A673 (cell line): ENCODE measurements around the gene FDX2. TPM values are rescaled to one million over a fixed set of nuclear protein-coding genes. Genes with fewer than 3 reads are reported as not detected.

Experiments
- BruUV-seq: library from RNA; stranded (reverse); fragments of 400-500 nt; replicated peaks from 2 replicates; lab custom pipeline; 2021; lab: Mats Ljungman, UMichigan
- CTCF ChIA-PET: fragments of 300-600 bp; sonication (Branson Sonifier 250); formaldehyde crosslinking; loops from one replicate; lab custom pipeline; 2022; ENCODE audit warnings: antibody characterized with exemption; lab: Charles Lee
- POLR2A ChIA-PET: fragments of 300-600 bp; sonication (Branson Sonifier 250); formaldehyde crosslinking; loops from one replicate; lab custom pipeline; 2022; ENCODE audit warnings: antibody characterized with exemption; ENCODE audit not compliant: low non-redundant PET; lab: Charles Lee
- DNase-seq: peaks from one replicate; pipeline ENCODE4 v3.0.0-alpha.2; 2015; ENCODE audit warnings: low spot score
- H3K27ac ChIP-seq: fragments of 200-600 bp; sonication (generic); 2 replicates; pipeline ENCODE4 v1.5.1; 2016; ENCODE audit warnings: mixed run types, low read depth, mild to moderate bottlenecking, mixed read lengths, antibody characterized with exemption, low read length; ENCODE audit not compliant: poor library complexity, severe bottlenecking
- H3K27me3 ChIP-seq: fragments of 200-600 bp; sonication (generic); replicated peaks from 2 replicates; pipeline ENCODE4 v1.6.1; 2017; ENCODE audit warnings: mixed run types, low read depth, mild to moderate bottlenecking, mixed read lengths, antibody characterized with exemption, low read length; ENCODE audit not compliant: insufficient read depth, poor library complexity
- H3K36me3 ChIP-seq: fragments of 200-600 bp; sonication (generic); 2 replicates; pipeline ENCODE4 v1.6.1; 2016; ENCODE audit warnings: mixed run types, mild to moderate bottlenecking, mixed read lengths, antibody characterized with exemption, low read length; ENCODE audit not compliant: insufficient read depth, poor library complexity, severe bottlenecking
- H3K4me1 ChIP-seq: fragments of 200-600 bp; sonication (generic); 2 replicates; pipeline ENCODE4 v1.6.1; 2017; ENCODE audit warnings: mixed run types, mild to moderate bottlenecking, mixed read lengths, antibody characterized with exemption, low read length; ENCODE audit not compliant: insufficient read depth, poor library complexity, severe bottlenecking
- H3K4me3 ChIP-seq: fragments of 200-600 bp; sonication (generic); 2 replicates; pipeline ENCODE4 v1.5.1; 2016; ENCODE audit warnings: low read depth, mixed run types, mild to moderate bottlenecking, mixed read lengths, low read length; ENCODE audit not compliant: poor library complexity, severe bottlenecking
- H3K9me3 ChIP-seq: fragments of 200-600 bp; sonication (generic); 2 replicates; pipeline ENCODE4 v1.6.1; 2016; ENCODE audit warnings: mixed run types, low read depth, mild to moderate bottlenecking, mixed read lengths, antibody characterized with exemption, low read length; ENCODE audit not compliant: poor library complexity, severe bottlenecking
- EZH2 ChIP-seq: fragments of 200-600 bp; sonication (generic); IDR thresholded peaks from 2 replicates; pipeline ENCODE4 v1.6.1; 2017; ENCODE audit warnings: borderline replicate concordance, low read depth, mild to moderate bottlenecking, mixed read lengths, antibody characterized with exemption, low read length; ENCODE audit not compliant: poor library complexity, severe bottlenecking
- intact Hi-C: fragments of 100-400 bp; cut with micrococcal nuclease; formaldehyde crosslinking; loops from one replicate; pipeline ENCODE4 v1.10.0; 2022; ENCODE audit not compliant: unreplicated experiment
- total RNA-seq: library from RNA; stranded (reverse); gene quantifications from 2 replicates; pipeline ENCODE4 v1.2.3, GENCODE V29; 2021
- TF ChIP-seq, protein P1 (sequence below): fragments of 300-800, 200-600 bp; sonication (generic); conservative IDR thresholded peaks from 2 replicates; pipeline ENCODE4 v1.5.1; 2017; ENCODE audit warnings: low read depth, mild to moderate bottlenecking, antibody characterized with exemption, low read length, moderate library complexity, mixed read lengths

The FDX2 gene
- total RNA-seq, 1 experiment from 2014 or later = 29.9 TPM

DNA sequence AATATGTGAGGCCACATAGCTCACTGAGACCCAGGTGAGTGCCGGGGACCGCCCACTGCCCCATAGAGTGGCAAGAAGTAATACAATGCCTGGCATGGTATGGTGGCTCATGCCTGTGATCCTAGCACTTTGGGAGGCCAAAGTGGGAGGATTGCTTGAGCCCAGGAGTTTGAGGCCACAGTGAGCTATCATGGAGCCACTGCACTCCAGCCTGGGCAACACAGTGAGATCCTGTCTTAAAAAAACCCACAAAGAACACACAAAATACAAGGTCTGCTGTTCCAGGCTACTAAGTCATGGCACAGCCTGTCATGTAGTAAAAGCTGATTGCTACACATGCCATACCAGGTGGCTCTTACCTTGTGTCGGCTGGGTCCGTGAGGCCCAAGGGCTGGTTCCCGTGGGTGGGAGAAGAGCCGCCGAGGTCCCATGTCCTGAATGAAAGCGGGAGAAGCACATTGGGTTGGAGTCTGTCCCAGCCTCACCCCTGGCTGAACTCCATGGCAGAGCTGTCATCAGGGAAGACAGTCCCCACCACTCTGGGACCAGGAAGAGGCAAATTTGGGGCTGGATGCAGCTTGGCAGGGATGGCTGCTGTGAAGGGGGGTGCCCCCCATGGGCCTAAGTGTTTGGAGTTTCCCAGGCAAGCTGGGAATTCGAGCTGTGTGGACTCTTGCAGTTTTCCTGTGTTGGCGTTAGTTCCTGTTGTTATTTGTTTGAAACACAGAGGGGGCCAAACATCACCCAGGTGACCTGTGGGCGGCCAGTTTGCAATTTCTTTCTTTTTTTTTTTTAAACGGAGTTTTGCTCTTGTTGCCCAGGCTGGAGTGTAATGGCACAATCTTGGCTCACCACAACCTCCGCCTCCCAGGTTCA lies 3.2 kb upstream of the FDX2 start:
- no TSS peak for BruUV-seq
- Histone ChIP-seq H3K4me1 (peaks cover 5% of the 10 kb centered on the region), H3K36me3 (peaks cover 67% of the 10 kb centered on the region), H3K4me3 (no peak overlapping the region), H3K9me3 (no peaks in the 10 kb centered on the region), H3K27me3 (no peaks in the 10 kb centered on the region), H3K27ac (no peak overlapping the region)
- CTCF ChIA-PET = no interaction called here
- DNase-seq = no peak
- intact Hi-C loops = no loop called here
- TF ChIP-seq, protein P1, sequence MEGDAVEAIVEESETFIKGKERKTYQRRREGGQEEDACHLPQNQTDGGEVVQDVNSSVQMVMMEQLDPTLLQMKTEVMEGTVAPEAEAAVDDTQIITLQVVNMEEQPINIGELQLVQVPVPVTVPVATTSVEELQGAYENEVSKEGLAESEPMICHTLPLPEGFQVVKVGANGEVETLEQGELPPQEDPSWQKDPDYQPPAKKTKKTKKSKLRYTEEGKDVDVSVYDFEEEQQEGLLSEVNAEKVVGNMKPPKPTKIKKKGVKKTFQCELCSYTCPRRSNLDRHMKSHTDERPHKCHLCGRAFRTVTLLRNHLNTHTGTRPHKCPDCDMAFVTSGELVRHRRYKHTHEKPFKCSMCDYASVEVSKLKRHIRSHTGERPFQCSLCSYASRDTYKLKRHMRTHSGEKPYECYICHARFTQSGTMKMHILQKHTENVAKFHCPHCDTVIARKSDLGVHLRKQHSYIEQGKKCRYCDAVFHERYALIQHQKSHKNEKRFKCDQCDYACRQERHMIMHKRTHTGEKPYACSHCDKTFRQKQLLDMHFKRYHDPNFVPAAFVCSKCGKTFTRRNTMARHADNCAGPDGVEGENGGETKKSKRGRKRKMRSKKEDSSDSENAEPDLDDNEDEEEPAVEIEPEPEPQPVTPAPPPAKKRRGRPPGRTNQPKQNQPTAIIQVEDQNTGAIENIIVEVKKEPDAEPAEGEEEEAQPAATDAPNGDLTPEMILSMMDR = no peak
- no peak for TF ChIP-seq EZH2
- POLR2A ChIA-PET = interaction anchor here (0.5 to 0.6 kb wide), 2 partner anchors 18 to 1413 kb away, joined by 7 to 8 read pairs; no protein-coding TSS in a partner anchor

DNA sequence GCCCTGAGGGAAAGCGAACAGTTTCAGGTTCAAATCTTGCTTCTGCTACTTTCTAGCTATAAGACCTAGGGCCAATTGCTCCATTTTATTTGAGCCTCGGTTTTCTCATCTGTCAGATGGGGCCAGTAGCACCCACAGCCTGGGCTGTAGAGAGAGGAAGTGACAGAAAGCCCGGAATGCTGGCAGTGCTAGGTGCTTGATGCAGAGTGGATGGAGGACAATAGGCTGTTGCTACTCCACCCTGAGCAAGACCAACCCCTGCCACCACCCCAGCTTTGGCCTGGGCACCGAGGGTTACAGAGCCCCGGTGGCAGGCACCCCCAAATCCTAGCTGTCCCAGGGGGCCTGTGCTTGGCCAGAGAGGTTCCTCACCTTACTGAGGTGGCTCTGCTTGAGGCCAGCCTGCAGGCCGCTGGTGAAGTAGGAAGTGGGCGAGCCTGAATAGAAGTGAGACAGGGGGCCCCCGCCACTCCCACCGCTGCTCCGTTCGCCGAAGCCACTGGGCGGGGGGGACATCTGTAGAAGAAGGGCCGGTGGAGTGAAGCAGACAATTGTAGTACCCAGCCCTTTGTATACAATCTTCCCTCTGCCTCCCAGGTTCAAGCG lies 2.1 kb upstream of the FDX2 start:
- Histone ChIP-seq H3K9me3 (no peaks in the 10 kb centered on the region), H3K27ac (no peak overlapping the region), H3K4me1 (peaks cover 5% of the 10 kb centered on the region), H3K27me3 (no peaks in the 10 kb centered on the region), H3K4me3 (no peak overlapping the region), H3K36me3 (peaks cover 60% of the 10 kb centered on the region)
- TF ChIP-seq EZH2 = no peak
- TF ChIP-seq, protein P1 = no peak
- no peak for DNase-seq
- BruUV-seq = no TSS peak
- POLR2A ChIA-PET = no interaction called here
- CTCF ChIA-PET = no interaction called here
- intact Hi-C loops = no loop called here

DNA sequence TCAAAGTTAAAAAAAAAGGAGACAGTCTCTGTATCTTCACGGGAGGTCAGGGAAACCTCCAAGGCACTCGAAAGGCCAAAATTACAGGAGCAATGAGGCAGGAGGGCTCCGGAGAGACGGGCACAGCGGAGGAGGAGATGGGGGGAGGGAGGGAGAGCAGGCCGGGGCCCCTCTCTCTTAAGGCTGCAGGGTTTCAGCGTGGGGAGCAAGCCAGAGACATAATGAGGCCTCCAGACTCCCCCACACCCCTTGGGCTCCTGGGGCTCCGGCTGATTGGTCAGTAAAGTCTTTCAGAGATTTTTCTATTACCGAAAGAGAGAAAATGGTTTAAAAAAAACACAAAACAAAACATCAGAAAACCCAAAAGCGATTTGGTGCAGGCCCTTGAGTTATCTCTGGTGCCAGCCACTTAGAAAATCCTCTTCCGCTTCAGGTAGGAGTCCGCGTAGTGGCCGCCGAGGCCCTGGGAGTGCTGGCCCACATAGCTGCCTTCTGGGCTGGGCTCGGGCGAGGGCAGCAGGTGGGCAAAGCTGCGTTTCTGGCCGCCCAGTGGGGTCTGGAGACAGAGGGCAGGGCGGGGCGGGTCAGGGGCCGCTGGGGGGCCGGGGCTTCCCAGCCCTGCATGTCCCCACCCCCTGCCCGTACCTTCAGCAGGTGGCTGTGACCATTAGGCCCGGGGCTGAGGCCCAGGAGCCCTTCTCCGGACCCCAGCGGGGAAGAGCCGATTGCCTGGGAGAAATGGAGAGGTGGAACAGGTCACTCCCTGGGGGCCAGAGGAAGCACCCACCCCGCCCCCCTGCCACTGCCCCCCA lies 1.4 kb upstream of the FDX2 start:
- Histone ChIP-seq H3K27me3 (no peaks in the 10 kb centered on the region), H3K4me3 (no peak overlapping the region), H3K27ac (no peak overlapping the region), H3K36me3 (peaks cover 53% of the 10 kb centered on the region), H3K9me3 (no peaks in the 10 kb centered on the region), H3K4me1 (peaks cover 5% of the 10 kb centered on the region)
- TF ChIP-seq EZH2 = no peak
- TF ChIP-seq, protein P1 = no peak
- DNase-seq = no peak
- POLR2A ChIA-PET = no interaction called here
- BruUV-seq = no TSS peak
- intact Hi-C loops = no loop called here
- CTCF ChIA-PET = no interaction called here
